Right atrium auricular region (tissue), 2 donors: Measurements from ENCODE around the gene CSNK1A1L. TPM values are rescaled to one million over a fixed set of nuclear protein-coding genes. Genes with fewer than 3 reads are reported as not detected.

Experiments used
- DNase-seq: peaks from one replicate; pipeline ENCODE4 v3.0.0-alpha.2; 2019; ENCODE audit warnings: low spot score
- H3K27ac ChIP-seq, 2 donors: fragments of 200-600 bp; sonication (generic); 1 replicate in 1 of 2; 2 replicates in 1 of 2; pipeline ENCODE4 v1.5.1; 2016 to 2019
- H3K27me3 ChIP-seq, 2 donors: fragments of 200-600 bp; sonication (generic); one replicate each; pipeline versions ENCODE4 v1.5.1 to v1.6.0; 2017 to 2019
- H3K36me3 ChIP-seq: fragments of 200-600 bp; sonication (generic); one replicate; pipeline ENCODE4 v1.5.1; 2016
- H3K4me1 ChIP-seq, 2 donors: fragments of 200-600 bp; sonication (generic); one replicate each; pipeline versions ENCODE4 v1.5.1 to v1.6.0; 2017 to 2019
- H3K4me3 ChIP-seq, 2 donors: fragments of 200-600 bp; sonication (generic); 1 replicate in 1 of 2; 2 replicates in 1 of 2; pipeline ENCODE4 v1.5.1; 2017 to 2019; ENCODE audit warnings: mild to moderate bottlenecking in 1 of 2, moderate library complexity in 1 of 2
- H3K9me3 ChIP-seq, 2 donors: fragments of 200-600 bp; sonication (generic); one replicate each; pipeline ENCODE4 v1.5.1; 2019
- CTCF ChIP-seq, 2 donors: fragments of 200-600 bp; sonication (generic); IDR thresholded peaks; one replicate each; pipeline ENCODE4 v1.5.1; 2019; ENCODE audit warnings: antibody characterized with exemption in 2 of 2
- total RNA-seq, 2 donors: library from RNA; depleted of rRNA; stranded (reverse); fragments of >200 nt; gene quantifications; one replicate each; pipeline ENCODE4 v1.1.0, GENCODE V29; 2016

The CSNK1A1L gene
- total RNA-seq, 2 donors from 2014 or later = not detected

GRCh38 chr13:37141011-37141410 is 35.5 kb upstream of the CSNK1A1L start:
- Histone ChIP-seq H3K4me3 (no peak overlapping the region), H3K27ac (no peak overlapping the region), H3K36me3 (no peaks in the 10 kb centered on the region), H3K9me3 (no peaks in the 10 kb centered on the region), H3K4me1 (no peaks in the 10 kb centered on the region), H3K27me3 (no peaks in the 10 kb centered on the region)
- TF ChIP-seq CTCF (IDR thresholded peaks at IDR 0.05) = no peak
- DNase-seq = no peak

- no peaks in the 10 kb centered on the region for H3K4me1 ChIP-seq
- H3K9me3 ChIP-seq = no peaks in the 10 kb centered on the region
- H3K27me3 ChIP-seq = no peaks in the 10 kb centered on the region
- no peak overlapping the region for H3K27ac ChIP-seq
- no peak for DNase-seq
- no peaks in the 10 kb centered on the region for H3K36me3 ChIP-seq
- no peak for TF ChIP-seq CTCF (IDR thresholded peaks at IDR 0.05)
- no peak overlapping the region for H3K4me3 ChIP-seq
Measured at GRCh38 chr13:37139356-37139755, 33.9 kb upstream of the CSNK1A1L start.

GRCh38 chr13:37138926-37139325 is 33.5 kb upstream of the CSNK1A1L start:
- Histone ChIP-seq H3K4me1 (no peaks in the 10 kb centered on the region), H3K4me3 (no peak overlapping the region), H3K27me3 (no peaks in the 10 kb centered on the region), H3K27ac (no peak overlapping the region), H3K9me3 (no peaks in the 10 kb centered on the region), H3K36me3 (no peaks in the 10 kb centered on the region)
- DNase-seq = no peak
- no peak for TF ChIP-seq CTCF (IDR thresholded peaks at IDR 0.05)

- Histone ChIP-seq H3K4me3 (no peak overlapping the region), H3K36me3 (no peaks in the 10 kb centered on the region), H3K4me1 (no peaks in the 10 kb centered on the region), H3K27me3 (no peaks in the 10 kb centered on the region), H3K27ac (no peak overlapping the region), H3K9me3 (no peaks in the 10 kb centered on the region)
- no peak for TF ChIP-seq CTCF (IDR thresholded peaks at IDR 0.05)
- DNase-seq = no peak
Measured at GRCh38 chr13:37138169-37138568, 32.7 kb upstream of the CSNK1A1L start.

GRCh38 chr13:37136633-37137032 is 31.2 kb upstream of the CSNK1A1L start:
- H3K36me3 ChIP-seq = no peaks in the 10 kb centered on the region
- H3K27me3 ChIP-seq = no peaks in the 10 kb centered on the region
- H3K4me3 ChIP-seq = no peak overlapping the region
- no peak for TF ChIP-seq CTCF (IDR thresholded peaks at IDR 0.05)
- H3K27ac ChIP-seq = no peak overlapping the region
- no peaks in the 10 kb centered on the region for H3K4me1 ChIP-seq
- no peaks in the 10 kb centered on the region for H3K9me3 ChIP-seq
- DNase-seq = no peak

GRCh38 chr13:37136187-37136586 is 30.7 kb upstream of the CSNK1A1L start:
- no peaks in the 10 kb centered on the region for H3K27me3 ChIP-seq
- no peaks in the 10 kb centered on the region for H3K36me3 ChIP-seq
- H3K27ac ChIP-seq = no peak overlapping the region
- no peak for DNase-seq
- H3K4me3 ChIP-seq = no peak overlapping the region
- TF ChIP-seq CTCF (IDR thresholded peaks at IDR 0.05) = no peak
- H3K9me3 ChIP-seq = no peaks in the 10 kb centered on the region
- H3K4me1 ChIP-seq = no peaks in the 10 kb centered on the region
